NCI-H748 treated with DMSO at 0.1 percent for 48 hours (cell line): ENCODE measurements around the gene SLC6A19.

Source experiments
- DNase-seq: peaks from one replicate; lab custom pipeline; 2025; lab: John Stamatoyannopoulos, UW

Gene SLC6A19

DNA sequence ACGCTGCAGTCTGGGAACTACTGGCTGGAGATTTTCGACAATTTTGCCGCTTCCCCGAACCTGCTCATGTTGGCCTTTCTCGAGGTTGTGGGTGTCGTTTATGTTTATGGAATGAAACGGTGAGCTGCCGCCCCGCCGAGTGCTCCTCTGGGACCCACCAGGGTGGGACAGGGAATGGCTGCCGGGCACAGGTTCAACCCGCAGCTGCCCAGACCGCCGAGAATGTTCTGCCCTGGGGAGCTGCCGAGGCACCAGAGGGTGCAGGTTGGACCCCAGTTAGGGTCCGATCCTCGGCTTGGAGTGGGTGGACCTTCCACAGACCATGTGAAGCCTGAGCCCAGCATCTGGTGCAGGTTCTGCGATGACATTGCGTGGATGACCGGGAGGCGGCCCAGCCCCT is 42.9 kb downstream of the SLC6A19 start:
- DNase-seq: no peak

DNA sequence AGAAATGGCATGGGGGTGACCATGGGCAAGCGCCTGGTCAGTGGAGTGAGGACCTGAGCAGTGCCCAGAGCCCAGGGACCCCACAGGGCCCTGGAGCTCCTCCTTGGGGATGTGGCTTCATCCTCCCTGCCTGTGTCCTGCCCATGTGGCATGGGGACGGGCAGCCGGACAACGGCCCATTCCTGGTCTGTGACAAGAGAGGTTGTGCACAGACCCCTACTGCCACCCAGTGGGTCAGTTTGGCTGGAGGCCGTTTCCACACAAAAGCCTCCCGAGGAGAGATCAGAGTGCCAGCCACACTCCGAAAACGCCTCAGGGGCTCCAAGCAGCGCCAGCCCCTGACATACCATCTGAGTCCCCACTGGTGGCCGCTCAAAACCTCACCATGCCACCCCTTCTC is 43.6 kb downstream of the SLC6A19 start:
- no peak for DNase-seq

DNA sequence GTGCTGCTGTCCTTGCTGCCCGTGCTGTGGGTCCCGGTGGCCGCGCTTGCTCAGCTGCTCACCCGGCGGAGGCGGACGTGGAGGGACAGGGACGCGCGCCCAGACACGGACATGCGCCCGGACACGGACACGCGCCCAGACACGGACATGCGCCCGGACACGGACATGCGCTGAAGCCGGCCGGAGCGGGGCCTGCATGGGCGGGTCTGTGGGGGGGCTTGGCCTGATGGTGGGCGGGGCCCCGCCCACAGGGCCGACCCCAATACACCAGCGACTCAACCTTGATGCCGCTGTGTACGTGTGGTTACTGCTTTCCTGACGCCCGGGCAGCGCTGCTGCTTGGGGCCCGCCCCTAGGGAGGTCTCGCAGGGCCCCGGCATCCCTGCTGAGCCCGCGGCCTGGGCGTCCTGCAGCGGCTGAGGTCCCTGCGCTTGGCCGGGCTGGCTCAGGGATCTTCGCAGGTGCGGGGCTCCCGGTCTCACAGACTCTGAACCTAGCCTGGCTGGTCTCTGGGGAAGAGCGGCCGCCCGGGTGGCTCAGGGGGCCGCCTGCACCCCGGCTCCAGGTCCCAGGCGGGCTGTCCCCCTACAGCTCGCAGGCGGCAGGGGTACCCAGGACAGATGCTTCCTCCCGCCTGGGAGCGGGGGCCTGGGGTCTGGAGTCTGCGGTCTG is 44.6 kb downstream of the SLC6A19 start:
- no peak for DNase-seq

DNA sequence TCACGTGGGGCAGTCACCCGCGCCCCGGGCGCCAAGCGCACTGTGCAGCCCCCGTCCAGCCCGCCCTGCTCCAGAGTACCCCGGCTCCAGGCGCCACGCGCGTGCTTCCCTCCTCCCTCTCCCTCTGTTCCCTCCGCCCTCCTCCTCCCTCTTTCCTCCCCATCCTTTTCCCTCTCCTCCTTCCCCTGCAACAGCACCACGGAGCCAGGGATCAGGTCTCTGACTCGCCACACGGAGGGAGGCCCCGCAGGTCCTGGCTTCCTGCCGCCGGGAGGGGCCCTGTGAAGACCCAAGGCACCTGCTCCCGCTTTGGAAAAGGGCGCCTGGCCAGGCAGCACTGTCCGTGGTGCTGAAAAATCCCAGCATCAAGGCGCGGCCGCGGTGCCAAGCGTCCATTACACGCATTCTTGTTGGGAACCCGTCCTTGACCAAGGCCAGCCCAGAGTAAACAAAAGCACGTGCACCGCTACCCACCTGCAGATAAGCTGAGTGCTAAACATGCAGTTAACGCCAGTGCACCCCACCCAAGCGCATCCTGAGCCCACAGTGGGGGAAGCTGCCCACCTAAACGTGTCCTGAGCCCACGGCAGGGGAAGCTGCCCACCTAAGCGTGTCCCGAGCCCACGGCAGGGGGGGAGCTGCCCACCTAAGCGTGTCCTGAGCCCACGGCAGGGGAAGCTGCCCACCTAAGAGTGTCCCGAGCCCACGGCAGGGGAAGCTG is 45.5 kb downstream of the SLC6A19 start:
- peak; percentile 45 for DNase-seq

DNA sequence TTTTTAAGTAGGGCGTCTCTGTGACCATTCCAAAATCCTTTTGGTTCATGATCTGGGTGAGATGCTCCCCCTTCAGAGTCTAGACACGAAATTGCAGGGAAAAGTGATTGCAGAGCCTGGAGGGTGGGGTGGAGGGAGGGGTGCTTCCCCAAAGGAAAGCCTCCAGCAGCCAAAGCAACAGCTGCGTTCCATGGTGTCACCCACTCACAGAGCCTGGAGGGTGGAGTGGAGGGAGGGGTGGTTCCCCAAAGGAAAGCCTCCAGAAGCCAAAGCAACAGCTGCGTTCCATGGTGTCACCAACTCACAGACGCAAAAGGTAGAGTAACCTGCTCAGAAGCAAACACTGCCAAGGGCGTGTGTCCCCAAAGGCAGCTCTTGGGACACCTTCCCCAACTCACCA is 46.4 kb downstream of the SLC6A19 start:
- DNase-seq: no peak

DNA sequence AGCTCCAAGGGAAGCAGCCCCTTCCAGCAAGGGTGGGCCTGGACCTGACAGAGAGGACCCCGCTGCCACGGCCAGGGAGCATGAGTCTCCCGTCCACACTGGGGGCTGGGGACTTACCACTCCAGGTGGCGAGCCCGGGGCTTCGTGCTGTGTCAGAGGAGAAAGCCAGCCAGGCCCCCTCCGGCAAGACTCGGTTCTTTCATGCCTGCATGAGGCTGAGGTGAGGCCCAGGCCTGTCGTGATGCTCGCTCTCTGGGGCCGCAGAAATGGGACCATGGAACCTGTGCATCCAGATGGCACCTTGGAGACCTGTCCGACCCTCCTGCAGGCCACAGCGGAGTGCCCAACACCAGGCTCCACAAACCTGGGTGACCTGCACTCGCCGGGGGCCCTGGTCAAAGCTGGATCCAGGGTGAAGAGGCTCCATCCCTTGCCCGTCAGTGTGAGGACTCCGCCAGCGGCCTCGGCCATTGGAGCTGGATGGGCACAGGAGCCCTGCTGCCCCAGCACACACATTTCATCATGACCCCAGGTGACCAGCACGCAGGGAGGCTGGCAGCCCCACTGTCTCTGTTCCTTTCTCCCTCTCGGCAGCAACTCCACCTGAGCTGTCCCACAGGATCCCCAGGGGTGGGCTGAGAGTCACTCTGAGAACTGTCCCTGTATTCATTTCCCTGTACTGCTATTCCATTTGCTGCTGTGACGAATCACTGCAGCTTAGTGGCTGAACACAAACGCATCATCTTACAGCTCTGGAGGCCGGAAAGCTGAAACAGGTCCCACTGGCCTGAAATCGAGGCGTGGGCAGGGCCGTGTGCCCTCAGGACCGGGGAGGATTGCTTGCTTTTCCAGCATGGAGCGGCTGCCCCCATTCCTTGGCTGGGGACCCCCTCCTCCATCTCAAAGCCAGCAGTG is 48.2 kb downstream of the SLC6A19 start:
- DNase-seq: no peak

DNA sequence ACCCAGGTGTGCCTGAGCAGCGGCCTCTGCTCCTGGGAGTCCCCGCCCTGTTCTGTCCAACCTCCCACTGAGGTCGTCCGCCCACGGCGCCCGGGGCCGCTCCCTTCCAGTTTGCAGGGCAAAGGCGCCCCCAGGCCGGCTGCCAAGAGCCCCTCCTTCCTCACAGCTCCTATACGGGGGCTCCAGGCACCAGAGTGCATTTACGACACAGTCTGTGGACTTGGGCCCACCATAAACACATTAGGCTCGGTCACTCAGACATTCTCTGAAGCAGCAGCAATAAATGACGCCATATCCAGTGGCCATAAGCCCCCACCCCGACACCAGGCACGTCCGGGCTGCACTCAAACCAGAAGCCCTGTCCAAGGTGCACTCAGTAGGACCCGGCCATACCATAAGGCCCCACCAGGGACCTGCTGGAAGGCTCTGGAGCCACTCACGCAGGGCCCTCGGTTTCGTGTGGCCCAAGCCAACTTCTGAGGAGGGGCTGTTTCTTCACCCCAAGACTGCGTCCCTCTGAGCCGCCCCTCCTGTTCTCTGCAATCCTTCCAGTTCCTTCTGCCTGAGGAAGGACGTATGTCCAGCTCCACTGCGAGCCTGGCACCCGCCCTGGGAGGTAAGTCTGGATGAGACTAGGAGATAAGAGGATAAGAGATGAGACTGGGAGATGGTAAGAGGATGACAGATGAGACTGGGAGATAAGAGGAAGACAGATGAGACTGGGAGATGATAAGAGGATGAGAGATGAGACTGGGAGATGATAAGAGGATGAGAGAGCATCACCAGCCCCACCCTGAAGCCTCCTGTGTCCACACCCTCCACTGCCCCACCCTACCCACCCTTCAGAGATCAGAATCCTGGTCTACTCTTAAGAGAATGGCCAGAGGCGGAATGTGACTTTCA is 50.5 kb downstream of the SLC6A19 start:
- DNase-seq: no peak

DNA sequence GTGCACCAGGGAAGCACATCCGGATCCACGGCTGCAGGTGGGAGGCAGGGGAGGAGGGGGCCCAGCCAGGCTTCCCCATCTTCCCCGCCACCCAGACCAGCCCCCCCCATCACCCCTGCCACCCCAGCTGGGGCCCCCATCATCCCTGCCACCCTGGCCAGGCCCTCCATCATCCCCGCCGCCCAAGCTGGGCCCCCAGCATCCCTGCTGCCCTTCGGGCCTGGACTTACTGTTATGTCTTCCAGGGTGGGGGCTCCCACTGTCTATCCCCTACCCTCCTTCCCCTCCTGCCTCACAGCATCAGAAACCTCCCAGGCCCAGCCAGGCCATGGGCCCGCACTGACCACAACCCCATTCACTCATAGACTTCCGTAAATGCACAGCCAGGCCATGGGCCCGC is 51.3 kb downstream of the SLC6A19 start:
- no peak for DNase-seq

DNA sequence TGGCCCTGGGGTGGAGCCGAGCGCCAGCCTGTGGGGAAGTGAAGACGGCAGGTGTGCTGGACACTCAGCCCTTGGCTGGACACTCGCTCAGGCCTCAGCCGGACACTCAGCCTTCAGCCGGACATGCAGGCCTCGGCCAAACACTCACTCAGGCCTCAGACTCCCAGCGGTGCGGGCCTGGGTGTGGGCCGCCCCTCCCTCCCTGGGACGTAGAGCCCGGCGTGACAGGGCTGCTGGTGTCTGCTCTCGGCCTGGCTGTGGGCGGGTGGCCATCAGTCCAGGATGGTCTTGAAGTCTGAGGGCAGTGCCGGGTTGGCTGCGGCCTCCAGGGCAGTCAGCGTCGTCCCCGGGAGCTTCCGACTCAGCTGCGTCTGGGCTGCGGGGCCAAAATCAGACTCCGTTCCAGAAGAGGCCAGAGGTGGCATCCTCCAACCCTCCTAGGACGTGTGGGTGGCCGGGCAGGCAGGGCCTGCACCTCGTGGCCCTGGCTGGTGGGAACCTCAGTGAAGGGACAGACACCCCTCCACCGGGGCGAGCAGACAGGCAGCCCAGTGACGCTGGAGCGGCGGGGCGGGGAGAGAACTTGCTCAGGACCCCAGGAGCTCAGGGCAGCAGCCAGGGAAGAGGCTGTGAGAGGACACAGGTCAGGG is 52.2 kb downstream of the SLC6A19 start:
- no peak for DNase-seq

DNA sequence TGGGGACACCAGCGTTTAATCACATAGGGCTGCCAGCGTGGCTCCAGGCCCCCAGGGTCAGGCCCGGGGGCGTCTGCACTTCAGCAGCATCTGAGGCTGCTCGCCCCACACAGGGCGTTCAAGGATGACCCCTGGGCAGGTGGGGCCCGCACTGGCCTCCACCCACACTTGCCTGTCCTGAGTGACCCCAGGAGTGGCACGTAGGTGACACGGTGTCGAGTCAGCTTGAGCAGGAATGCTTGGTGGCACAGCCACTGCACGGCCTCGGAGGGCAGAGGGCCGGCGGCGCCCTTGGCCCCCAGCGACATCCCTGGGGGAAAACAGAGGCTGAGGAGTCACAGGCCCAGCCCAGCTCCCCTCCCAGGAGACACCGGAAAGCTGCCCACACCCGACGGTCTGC is 52.8 kb downstream of the SLC6A19 start:
- DNase-seq: no peak

DNA sequence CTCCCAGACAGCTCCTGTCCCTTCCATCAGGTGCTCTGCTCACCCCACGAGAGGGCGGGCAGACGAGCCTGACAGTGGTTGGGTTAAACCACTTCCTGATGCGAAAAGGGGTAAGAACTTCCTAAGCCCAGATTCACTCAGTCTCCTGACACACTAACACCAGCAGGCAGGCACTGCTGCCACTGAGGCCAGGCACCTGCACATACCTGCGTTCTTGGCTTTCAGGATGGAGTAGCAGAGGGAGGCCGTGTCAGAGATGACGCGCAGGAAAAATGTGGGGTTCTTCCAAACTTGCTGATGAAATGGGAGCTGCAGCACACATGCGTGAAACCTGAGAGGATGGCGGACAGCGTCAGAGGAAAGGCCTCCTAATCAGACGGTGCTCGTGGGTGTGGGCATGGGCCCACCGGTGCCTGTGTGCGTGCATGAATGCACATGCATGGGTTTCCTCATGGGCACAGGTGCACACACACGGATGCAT is 53.7 kb downstream of the SLC6A19 start:
- DNase-seq: no peak

DNA sequence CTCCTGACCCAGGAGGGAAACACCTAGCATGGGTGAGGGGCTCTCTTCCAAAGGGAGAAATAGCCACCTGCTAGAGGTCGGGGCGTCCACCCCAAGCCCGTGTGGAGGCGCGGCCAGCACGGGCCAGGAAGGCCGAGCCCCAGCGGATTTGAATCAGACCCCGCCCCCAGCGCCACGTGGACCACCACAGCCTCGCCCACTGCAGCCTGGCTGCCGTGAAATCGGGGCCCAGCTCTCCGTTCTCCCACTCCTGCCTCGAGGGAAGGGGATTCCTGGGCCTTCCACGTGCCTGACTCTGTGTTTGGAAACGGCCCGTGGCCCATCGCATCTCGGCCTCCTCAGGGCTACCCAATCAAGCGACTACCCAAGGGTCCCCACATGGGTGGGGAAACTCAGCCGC is 55.4 kb downstream of the SLC6A19 start:
- no peak for DNase-seq

DNA sequence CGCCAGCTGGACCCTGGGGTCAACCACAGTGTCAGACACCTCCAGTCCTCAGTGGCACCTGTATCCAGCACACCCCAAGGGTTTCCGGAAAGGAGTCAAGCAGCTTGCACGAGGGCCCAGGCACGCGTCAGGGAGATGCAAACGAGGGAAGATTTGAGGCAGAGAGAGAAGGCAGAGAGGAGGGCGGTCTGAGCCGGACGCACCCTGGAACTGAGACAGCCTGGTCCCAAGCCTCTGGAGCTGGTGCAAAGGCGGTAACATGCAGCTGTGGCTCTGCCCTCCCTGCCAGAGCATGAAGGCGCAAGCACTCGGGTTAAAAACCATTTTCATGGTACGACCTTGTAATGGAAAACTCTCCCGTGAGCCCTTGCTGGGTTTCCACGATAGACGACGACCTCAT is 56.0 kb downstream of the SLC6A19 start:
- no peak for DNase-seq

DNA sequence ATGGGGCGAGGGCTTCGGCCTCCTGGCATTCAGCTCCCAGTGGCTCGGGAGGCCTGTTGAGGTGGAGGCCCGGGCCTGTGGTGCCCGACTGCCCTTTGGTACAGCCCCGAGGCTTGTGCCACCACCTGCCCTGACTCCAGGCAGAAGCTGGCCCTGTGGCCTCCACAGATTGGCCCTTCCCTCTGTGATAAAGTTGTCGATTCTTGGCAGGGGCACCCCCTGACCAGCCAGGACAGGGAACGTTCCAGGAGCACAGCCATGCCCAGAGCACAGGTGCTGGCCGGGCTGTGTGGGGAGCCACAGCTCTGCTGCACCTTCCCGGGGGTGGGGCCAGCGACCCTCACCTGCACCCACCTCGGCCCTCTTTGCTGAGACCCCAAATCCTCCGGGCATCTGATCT is 56.4 kb downstream of the SLC6A19 start:
- DNase-seq: no peak

DNA sequence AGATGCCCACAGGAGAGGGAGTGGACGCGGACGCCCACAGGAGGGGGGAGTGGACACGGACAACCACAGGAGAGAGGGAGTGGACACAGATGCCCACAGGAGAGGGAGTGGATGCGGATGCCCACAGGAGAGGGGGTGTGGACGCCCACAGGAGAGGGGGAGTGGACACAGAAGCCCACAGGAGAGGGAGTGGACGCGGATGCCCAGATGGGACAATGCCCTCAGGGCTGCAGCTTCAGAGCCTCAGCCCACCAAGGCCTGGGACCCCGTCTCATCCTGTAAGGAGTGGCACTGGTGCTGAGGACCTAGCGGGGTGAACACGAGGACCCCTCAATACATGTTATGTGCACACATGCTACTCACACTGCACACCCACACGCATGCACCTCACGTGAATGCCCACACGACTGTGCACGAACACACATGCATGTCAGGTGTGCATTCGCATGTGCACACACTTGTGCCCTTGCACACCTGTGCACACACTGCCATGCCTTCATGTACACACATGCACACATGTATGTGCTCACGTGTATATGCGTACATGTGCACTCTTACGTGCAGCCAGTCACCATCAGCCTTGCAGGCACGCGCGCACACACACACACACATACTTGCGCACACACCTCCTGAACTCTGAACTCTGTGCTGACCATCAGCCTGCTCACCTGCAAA is 58.5 kb downstream of the SLC6A19 start:
- no peak for DNase-seq

DNA sequence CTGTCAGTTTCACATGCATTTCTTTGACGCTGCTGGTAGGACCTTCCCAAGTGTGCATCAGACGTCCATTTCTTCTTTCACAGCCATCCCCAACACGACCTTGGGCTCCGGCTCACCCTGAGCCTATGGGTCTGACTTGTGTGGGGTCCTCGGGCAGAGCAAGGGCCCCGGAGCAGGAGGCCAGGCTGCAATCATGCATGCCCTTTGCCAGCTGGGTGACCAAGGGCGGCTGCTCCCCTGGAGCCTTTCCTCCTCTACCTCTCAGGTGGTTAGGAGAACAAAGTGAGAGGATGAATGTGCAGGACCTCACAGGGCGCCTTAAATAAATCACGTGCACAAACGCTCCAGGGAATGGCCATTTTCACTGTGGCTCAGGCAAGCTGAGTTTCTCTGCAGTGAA is 60.2 kb downstream of the SLC6A19 start:
- no peak for DNase-seq

DNA sequence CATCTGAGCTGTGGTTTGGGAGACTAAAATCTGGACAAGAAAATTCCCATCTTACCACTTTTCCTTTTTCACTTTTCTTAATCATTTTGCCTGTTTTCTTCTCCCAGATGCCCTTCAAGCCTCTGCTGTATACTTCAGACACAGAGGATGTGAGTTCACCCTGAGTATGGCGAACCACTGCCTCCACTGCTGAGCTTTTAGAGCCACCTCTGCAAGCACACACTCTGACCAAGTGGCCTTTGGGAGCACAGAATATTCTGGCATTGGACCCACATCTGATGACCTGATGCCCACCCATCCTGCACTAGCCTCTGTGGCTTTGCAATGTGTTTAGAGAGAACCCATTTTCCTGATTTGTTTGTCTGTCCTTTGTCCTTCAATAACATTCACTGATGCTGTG is 61.0 kb downstream of the SLC6A19 start:
- DNase-seq: no peak

DNA sequence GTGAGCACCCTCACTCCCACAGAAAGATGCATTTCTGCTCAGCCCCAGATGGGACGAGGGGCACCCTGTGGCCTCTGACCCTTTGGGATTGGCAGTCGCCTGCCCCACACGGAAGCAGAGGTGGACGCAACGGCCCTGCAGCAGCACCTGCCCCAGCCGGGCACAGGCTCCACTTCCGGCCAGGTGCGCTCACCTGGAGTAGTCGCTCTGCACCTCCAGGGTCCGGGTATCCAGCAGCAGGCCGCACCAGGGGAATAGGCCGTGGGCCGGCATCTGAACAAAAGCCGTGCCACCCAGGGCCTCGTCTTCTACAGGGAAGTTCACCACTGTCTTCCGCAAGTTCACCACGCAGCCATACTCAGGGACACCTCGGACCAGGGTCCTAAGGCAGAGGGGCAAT is 62.8 kb downstream of the SLC6A19 start:
- DNase-seq: no peak

DNA sequence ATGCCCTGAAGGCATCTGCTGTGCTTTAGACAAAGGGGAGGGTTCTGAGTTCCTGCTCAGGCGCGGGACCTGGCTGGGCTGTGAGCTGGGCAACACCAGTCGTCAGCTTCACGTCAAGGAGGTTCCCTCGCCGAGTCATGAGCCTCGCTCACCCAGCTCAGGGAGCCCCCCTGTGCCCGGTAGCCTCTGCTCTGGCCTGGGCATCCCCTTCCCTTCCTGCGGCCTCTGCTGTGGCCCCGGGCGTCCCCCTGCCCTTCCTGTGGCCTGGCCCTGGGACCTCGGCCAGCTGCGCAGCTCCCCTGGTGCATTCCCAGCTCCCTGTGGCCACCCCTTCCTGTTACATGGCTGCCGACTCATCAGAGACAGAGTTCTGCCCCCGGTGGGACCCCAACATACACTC is 63.6 kb downstream of the SLC6A19 start:
- no peak for DNase-seq
